ENCODE data around the gene DCTN1.

Gene DCTN1

GRCh38 chr2:74333175-74333574, 46.9 kb downstream of the DCTN1 start:
- ChIA-PET CTCF (interaction anchor here (1.0 to 6.6 kb wide), 19 partner anchors 8 to 509 kb away, joined by 3 to 205 read pairs (median 5); partner anchors contain the start of genes INO80B and SLC4A5), POLR2A (no interaction called here)
- no peak overlapping the region for H3K4me3 ChIP-seq (ENCODE audit: low read depth, low read length)
- peak; percentile 52 for TF ChIP-seq CTCF (IDR thresholded peaks at IDR 0.05; ENCODE audit: insufficient read depth, low read length, missing control alignments)
- DNase-seq (ENCODE audit: low read depth, low spot score) = no peak

GRCh38 chr2:74332550-74333174, 47.4 kb downstream of the DCTN1 start:
- POLR2A ChIA-PET = no interaction called here
- TF ChIP-seq CTCF (IDR thresholded peaks at IDR 0.05; ENCODE audit: insufficient read depth, low read length, missing control alignments) = no peak
- CTCF ChIA-PET = interaction anchor here (0.9 to 6.6 kb wide), 16 partner anchors 7 to 506 kb away, joined by 3 to 205 read pairs (median 4); partner anchors contain the start of genes INO80B and SLC4A5
- no peak for DNase-seq (ENCODE audit: low read depth, low spot score)
- no peak overlapping the region for H3K4me3 ChIP-seq (ENCODE audit: low read depth, low read length)

- H3K4me3 ChIP-seq (ENCODE audit: low read depth, low read length) = no peak overlapping the region
- DNase-seq (ENCODE audit: low read depth, low spot score) = no peak
- CTCF ChIA-PET = interaction anchor here (0.5 to 6.4 kb wide), 5 partner anchors 6 to 242 kb away, joined by 3 to 108 read pairs (median 3); no protein-coding TSS in a partner anchor
- POLR2A ChIA-PET = interaction anchor here (0.9 kb wide), 1 partner anchor 130 kb away, joined by 4 read pairs; the partner anchor contains the start of gene WBP1
- no peak for TF ChIP-seq CTCF (IDR thresholded peaks at IDR 0.05; ENCODE audit: insufficient read depth, low read length, missing control alignments)
These were observed 51.5 kb downstream of the DCTN1 start for GRCh38 chr2:74328573-74328972.

- ChIA-PET CTCF (interaction anchor here (0.8 to 6.4 kb wide), 4 partner anchors 7 to 20 kb away, joined by 3 to 108 read pairs (median 4); no protein-coding TSS in a partner anchor), POLR2A (interaction anchor here (0.9 kb wide), 1 partner anchor 130 kb away, joined by 4 read pairs; the partner anchor contains the start of gene WBP1)
- H3K4me3 ChIP-seq (ENCODE audit: low read depth, low read length) = no peak overlapping the region
- TF ChIP-seq CTCF (IDR thresholded peaks at IDR 0.05; ENCODE audit: insufficient read depth, low read length, missing control alignments) = no peak
- DNase-seq (ENCODE audit: low read depth, low spot score) = no peak
These were observed 52.0 kb downstream of the DCTN1 start for GRCh38 chr2:74328074-74328473.

GRCh38 chr2:74327627-74328026, 52.5 kb downstream of the DCTN1 start:
- TF ChIP-seq CTCF (IDR thresholded peaks at IDR 0.05; ENCODE audit: insufficient read depth, low read length, missing control alignments) = no peak
- DNase-seq (ENCODE audit: low read depth, low spot score) = no peak
- CTCF ChIA-PET = interaction anchor here (1.4 to 6.4 kb wide), 2 partner anchors 7 to 13 kb away, joined by 6 to 108 read pairs; no protein-coding TSS in a partner anchor
- H3K4me3 ChIP-seq (ENCODE audit: low read depth, low read length) = no peak overlapping the region
- POLR2A ChIA-PET = interaction anchor here (0.6 kb wide), 1 partner anchor 75 kb away, joined by 3 read pairs; no protein-coding TSS in a partner anchor

- DNase-seq (ENCODE audit: low read depth, low spot score) = no peak
- no peak for TF ChIP-seq CTCF (IDR thresholded peaks at IDR 0.05; ENCODE audit: insufficient read depth, low read length, missing control alignments)
- H3K4me3 ChIP-seq (ENCODE audit: low read depth, low read length) = no peak overlapping the region
- CTCF ChIA-PET = interaction anchor here (0.6 to 6.4 kb wide), 4 partner anchors 7 to 499 kb away, joined by 3 to 108 read pairs (median 4); partner anchors contain the start of gene STAMBP
- POLR2A ChIA-PET = interaction anchor here (0.6 kb wide), 1 partner anchor 75 kb away, joined by 3 read pairs; no protein-coding TSS in a partner anchor
These were observed 52.9 kb downstream of the DCTN1 start for GRCh38 chr2:74327199-74327598.
